Measurements from ENCODE around the gene FAM167B.

The FAM167B gene

DNA sequence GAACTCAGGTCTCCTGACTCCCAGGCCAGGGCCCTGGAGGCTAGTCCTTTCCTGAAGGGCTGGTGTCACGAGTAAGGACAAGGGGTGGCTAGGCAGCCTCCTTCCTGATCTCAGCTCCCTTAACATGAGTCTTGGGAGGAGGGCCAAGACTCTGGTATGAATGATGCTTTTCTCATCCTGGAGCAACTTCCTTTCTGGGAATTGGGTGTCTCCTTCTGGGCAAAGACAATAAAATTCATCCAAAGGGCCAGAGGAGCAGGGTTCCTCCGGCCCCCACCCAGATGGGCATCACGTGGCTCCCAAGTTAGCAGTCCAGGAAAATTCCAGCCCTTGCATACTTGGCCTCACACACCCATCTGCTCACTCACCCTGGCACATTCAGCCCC is at the start of gene FAM167B:
Gene FAM167B (plus strand): TSS at position 335 of the 386 bp plus-strand sequence. CDS start 200 bp downstream, outside the sequence.
- DNase-seq (ENCODE audit: low read depth) = peak; percentile 59

DNA sequence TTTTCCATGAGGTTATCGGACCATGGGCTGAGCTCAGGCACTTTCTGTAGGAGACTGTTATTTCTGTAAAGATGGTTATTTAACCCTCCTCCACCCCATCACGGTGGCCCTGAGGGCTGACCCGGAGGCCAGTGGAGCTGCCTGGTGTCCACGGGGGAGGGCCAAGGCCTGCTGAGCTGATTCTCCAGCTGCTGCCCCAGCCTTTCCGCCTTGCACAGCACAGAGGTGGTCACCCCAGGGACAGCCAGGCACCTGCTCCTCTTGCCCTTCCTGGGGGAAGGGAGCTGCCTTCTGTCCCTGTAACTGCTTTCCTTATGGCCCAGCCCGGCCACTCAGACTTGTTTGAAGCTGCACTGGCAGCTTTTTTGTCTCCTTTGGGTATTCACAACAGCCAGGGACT is 49.2 kb upstream of the FAM167B start:
- DNase-seq (ENCODE audit: low read depth) = no peak

GRCh38 chr1:32198237-32199042 is 48.6 kb upstream of the FAM167B start:
- no peak for DNase-seq (ENCODE audit: low read depth)

DNA sequence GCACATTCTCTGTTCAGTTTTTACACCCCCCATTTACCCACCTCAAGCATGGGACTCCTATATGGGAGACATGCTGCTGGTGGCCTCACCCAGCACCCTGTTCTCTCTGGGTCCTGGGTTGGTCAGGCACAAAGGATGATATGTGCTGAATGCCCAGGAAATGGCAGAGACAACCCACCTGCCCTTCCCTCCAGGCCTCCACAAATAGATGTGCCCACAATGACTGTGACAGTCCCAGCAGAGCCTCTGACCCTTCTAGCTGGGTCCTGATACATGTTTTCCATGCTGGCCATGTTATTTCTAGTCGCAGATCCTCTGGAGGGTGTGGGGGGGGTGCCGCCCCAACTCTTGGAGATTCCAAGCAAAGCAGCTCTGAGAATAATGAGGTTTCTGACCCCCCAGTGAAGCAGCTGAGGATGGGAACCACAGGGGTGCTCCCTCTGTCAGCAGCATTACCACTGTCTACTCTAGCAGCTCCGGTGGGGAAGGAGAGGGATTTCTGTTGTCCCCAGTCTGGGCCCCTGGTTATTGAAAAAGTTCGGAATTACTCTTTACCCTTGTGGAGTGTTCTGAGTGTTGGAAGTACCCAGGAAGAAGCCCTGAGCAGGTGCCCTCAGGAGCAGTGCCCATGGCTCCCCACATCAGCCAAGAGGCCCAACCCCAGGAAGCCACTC is 47.8 kb upstream of the FAM167B start:
- no peak for DNase-seq (ENCODE audit: low read depth)

GRCh38 chr1:32199717-32200072 is 47.3 kb upstream of the FAM167B start:
- no peak for DNase-seq (ENCODE audit: low read depth)

- no peak for DNase-seq (ENCODE audit: low read depth)
These were observed 46.6 kb upstream of the FAM167B start, which contains the start of gene CCDC28B for GRCh38 chr1:32200226-32201010. CCDC28B (plus strand) TSS chr1:32200595; CDS start chr1:32201936, 1,341 bp downstream.

DNA sequence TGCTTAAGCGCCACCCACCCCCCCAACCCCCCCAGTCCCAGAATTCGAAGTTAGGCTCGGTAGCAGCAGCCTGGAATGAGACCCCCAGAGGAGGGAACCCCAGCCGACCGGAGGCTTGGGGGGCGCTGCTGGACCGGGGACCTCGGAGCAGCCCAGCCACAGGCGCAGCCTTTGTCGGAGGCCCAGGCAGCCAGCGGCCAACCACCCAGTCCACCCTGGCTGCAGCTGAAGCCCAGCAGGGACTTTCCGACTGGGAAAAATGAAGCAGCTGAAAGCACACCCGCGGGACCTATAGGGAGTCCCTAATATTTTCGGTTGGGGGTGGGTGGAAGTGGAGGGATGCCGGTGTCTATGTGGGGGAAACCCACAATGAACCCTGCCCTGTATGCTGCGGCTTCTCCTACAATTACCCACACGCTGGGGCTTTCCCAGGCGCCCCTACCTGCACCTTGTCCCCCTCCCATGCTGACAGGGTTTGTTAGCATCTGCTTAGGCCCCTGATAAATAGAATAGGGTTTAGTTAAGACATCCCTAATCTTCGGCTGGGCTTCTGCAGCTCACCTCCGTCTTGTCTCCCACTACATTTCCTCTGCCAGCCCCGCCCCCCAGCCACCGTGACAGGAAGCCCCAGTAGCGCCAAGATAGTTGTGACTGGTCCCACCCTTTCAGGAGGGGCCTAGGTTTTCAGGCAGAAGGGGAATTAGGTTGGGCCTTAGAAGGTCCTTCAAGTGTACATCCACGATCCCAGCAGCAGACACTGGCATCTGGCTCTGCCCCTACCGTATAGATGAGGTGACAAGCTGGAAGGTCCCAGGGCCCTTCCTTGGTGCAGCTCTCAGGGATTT is 45.8 kb upstream of the FAM167B start:
- no peak for DNase-seq (ENCODE audit: low read depth)

- no peak for DNase-seq (ENCODE audit: low read depth)
These were observed 42.1 kb upstream of the FAM167B start for GRCh38 chr1:32204943-32205361.

DNA sequence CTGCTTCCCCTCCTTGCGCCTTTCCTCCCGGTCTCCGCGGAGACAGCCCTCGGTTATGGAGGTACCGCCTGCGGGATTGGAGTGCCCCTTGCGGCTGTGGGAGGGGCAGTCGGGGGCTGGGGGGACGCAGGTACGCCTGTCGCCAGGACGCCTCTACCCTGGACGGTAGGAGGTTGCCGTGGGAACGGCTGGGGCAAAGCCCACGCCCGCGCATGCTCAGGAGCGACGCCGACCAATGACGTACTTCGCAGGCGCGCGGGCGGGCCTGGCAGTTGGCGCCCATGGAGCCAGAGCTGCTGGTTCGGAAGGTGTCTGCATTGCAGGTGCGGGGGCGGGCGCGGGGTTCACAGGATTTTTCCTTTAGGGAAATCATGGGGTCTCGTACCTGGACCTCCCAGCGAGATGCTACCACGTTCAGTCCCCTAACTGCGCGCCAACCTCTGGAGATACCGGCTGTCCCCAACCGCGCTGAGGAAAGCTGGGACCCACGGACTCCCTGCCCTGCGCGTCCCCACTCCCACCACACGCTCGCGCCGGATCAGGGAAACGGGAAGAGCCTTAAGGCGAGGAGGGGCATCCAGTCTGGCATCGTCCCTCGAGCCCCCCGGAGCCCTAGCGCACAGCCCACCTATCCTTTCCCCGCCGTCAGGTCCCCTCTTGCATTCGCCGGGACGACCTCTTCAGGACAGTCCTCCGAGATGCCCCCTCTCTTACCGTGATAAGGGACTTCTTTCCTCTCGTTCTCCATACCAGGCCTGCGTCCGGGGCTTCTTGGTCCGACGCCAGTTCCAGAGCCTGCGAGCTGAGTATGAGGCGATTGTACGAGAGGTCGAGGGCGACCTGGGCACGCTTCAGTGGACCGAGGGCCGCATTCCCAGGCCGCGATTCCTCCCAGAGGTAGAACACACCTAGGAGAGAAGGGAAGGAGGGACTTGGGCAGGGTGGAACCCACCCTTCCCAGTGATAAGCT is 41.3 kb upstream of the FAM167B start, which contains the start of gene IQCC:
Gene IQCC (plus strand): TSS at position 271 of the 970 bp plus-strand sequence. CDS start 11 bp downstream, at position 282.
- no peak for DNase-seq (ENCODE audit: low read depth)

GRCh38 chr1:32208469-32208868 is 38.6 kb upstream of the FAM167B start:
- DNase-seq (ENCODE audit: low read depth) = no peak

DNA sequence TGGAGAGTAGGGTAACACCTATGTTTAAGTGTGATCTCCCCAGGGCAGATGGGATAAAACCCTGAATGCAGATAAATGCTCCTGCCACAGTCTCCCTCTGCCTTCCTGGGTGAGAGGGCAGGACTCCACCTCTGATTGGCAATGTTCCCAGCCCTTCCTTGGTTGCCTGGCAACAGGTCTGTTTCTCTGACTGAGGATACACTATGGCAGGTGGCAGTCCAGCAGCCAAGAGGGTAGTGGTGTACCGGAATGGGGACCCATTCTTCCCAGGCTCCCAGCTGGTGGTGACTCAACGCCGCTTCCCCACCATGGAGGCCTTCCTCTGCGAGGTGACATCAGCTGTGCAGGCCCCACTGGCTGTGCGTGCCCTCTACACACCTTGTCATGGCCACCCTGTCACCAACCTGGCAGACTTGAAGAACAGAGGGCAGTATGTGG is 38.1 kb upstream of the FAM167B start, which contains the start of gene DCDC2B:
Gene DCDC2B (plus strand): TSS at position 199 of the 438 bp plus-strand sequence. CDS start 5 bp downstream, at position 204.
- no peak for DNase-seq (ENCODE audit: low read depth)

DNA sequence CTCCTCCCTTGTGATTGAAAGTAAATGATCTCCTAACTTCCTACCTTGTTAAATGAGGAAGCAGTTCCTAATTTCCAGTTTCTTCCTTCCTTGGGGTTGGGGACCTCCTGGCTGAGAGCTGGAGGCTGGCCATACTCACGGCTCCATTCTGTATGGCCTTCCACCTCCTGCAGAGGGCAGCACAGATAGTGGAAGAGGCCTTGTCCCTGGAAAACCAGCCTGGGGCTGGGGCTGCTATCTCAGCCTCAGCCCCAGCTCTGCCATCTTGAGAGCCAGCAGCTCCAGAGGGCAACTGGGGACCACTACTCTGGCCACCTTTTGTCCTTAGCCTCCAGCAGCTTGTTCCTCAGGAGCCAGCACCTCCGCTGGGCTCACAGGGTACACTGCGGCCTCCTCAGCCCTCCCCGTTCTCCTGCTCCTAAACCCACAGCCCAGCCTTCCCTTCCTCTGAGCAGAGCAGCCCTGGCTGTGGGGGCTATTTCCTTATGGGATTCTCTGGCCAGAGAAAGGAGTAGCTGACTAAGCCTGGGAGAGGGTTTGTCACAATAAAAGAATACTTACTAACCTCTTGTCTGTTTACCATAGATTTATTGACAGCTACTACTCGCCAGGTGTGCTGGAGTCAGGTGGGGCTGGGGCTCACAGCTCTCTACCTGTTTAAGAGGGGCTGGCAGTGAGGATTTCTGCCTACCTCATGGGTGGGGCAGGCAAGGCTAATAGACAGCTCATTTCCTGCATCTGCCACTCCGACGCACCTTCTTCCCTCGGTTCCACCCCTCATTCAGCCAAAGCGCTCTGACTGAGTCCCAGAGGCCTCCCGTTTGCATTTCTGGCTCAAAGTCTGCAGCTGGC is 31.2 kb upstream of the FAM167B start:
- no peak for DNase-seq (ENCODE audit: low read depth)

GRCh38 chr1:32216566-32216965 is 30.5 kb upstream of the FAM167B start:
- no peak for DNase-seq (ENCODE audit: low read depth)

DNA sequence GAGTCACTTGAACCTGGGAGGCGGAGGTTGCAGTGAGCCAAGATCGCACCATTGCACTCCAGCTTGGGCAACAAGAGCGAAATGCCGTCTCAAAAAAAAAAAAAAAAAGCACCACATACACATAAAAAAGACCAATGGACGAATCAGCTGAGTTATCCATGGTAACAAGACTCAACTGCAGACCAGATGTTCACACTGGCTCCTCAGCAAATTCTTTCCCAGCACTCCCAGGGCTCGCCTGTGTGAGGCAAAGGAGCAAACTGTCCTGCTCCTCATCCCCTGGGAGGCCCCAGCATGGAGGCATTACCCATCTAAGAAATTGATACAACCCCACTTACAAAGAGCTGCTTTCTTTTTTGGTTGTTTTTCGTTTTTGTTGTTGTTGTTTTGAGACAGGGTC is 28.0 kb upstream of the FAM167B start:
- DNase-seq (ENCODE audit: low read depth) = no peak

DNA sequence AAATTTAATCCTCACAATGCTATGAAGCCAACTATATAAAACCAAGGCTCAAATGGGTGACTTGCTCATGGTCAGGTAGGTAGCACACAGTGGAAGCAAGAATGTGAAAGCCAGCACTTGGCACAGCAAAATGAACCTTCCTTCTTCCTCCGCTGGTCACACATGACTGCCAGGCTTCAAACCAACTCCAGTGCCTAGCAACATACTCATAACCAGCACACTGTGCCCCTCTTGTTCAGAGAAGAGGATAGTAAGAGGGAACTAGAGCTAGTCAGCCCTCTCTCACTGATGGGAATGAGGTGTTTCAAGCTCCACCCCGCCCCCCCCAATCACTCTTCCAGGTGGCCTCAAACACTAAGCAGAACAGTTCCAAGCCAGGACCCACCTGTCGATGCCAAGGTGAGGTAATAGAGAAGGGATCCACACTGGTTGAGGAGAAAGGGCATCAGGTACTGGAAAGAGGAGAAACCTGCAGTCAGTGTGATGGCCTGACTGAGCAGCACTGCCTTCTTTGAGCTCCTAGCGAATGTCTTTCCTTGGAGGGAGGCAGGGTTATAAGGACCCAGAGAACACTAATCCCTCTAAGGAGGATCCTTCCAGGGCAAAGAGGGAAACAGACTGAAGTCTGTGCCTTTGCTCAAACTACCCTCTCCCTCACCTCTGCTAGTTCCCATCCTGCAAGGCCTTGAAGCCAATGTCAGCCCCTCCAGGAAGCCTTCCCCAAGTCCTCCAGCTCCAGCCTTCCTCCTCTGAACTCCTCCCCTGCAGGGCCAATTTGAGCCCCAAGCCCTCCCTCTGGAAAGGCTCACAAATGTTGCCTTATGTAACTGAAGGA is 26.1 kb upstream of the FAM167B start:
- no peak for DNase-seq (ENCODE audit: low read depth)

DNA sequence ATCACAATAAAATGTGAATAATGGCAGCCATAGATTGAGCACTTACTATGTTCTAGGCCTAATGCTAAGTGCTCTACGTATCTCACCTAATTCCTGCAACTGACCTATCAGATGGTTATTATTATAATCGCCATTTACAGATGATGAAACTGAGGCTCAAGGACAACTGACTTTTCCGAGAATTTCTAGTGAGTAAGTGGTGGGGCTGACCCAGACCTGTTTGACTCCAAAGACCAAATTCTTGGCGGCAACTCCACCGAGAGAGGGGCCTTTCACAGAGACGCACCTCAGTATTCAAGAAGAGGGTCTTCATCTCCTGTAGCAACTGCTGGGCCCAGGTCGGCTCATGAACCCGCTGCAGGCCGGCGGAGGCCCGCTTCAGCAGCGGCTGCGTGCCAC is 25.4 kb upstream of the FAM167B start:
- no peak for DNase-seq (ENCODE audit: low read depth)

DNA sequence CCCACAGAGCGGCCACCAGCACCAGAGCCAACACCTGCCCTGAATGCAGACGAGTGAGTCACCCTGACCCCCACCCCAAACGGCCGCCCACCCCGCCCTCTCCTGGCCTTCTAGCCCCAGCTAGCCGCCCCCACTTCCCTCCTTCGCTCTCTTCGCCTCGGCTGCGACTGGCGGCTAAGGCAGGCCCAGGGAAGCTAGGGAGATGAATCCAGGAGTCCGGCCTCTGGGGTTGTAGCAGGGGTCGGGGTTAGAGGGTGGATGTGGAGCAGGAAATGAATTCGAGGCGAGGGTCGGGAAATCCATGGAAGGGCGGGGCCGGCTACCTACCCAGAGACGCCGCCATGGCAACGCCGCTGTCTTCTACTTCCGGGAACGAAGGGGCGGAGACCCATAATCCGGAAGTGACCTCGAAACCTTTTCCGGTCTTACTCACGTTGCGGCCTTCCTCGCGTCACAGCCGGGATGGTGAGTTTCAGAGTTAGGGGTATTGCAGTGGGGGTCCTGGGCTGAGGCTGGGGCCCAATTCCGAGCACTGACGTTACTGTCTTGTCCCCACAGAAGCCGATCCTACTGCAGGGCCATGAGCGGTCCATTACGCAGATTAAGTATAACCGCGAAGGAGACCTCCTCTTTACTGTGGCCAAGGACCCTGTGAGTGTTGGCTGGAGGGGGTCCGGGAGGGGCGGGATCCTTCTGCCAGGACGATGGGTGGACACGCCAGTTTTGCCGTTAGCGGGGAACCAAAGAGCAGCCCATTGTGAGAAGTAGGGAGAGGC is 24.9 kb upstream of the FAM167B start, which contains the start of the genes EIF3I and TMEM234:
Gene EIF3I (plus strand): TSS at position 428 of the 776 bp plus-strand sequence. CDS start 35 bp downstream, at position 463.
Gene TMEM234 (minus strand): TSS at position 374 of the 776 bp plus-strand sequence. CDS start 31 bp downstream, at position 343.
- DNase-seq (ENCODE audit: low read depth) = no peak

Measured in HS-5 (cell line).